ENCODE data around the gene PODXL2.

Gene PODXL2

GRCh38 chr3:127714866-127715265, 85.9 kb downstream of the PODXL2 start:
- TF ChIP-seq SPI1 (IDR thresholded peaks at IDR 0.05; ENCODE audit: borderline replicate concordance, low read depth), result no peak
- no peak for TF ChIP-seq REST (IDR thresholded peaks at IDR 0.05; ENCODE audit: insufficient replicate concordance, low read depth)
- no peak for TF ChIP-seq GABPA (IDR thresholded peaks at IDR 0.05; ENCODE audit: low read depth)
- no peak for TF ChIP-seq CTCF (IDR thresholded peaks at IDR 0.05; ENCODE audit: insufficient read depth, low read length)
- H3K27ac ChIP-seq (replicated peaks), result no peak overlapping the region
- H3K27me3 ChIP-seq (ENCODE audit: insufficient read depth, poor library complexity, severe bottlenecking), result no peaks in the 10 kb centered on the region
- H3K4me3 ChIP-seq (replicated peaks; ENCODE audit: insufficient read depth, low read length), result no peak overlapping the region
- DNase-seq (ENCODE audit: low read depth in 1 of 2, low spot score in 1 of 2), result no peak

- no peak for DNase-seq (ENCODE audit: low read depth in 1 of 2, low spot score in 1 of 2)
- H3K27me3 ChIP-seq (ENCODE audit: insufficient read depth, poor library complexity, severe bottlenecking), result no peaks in the 10 kb centered on the region
- TF ChIP-seq GABPA (IDR thresholded peaks at IDR 0.05; ENCODE audit: low read depth) (no peak), CTCF (IDR thresholded peaks at IDR 0.05; ENCODE audit: insufficient read depth, low read length) (no peak), REST (IDR thresholded peaks at IDR 0.05; ENCODE audit: insufficient replicate concordance, low read depth) (no peak), SPI1 (IDR thresholded peaks at IDR 0.05; ENCODE audit: borderline replicate concordance, low read depth) (peak; percentile 34; the same call in 1 of the 2 replicates), POLR2AphosphoS5 (IDR thresholded peaks at IDR 0.05; ENCODE audit: low read depth) (no peak)
- H3K27ac ChIP-seq (replicated peaks), result no peak overlapping the region
- H3K4me3 ChIP-seq (replicated peaks; ENCODE audit: insufficient read depth, low read length), result no peak overlapping the region
Measured at GRCh38 chr3:127715532-127715931, 86.5 kb downstream of the PODXL2 start.

DNA sequence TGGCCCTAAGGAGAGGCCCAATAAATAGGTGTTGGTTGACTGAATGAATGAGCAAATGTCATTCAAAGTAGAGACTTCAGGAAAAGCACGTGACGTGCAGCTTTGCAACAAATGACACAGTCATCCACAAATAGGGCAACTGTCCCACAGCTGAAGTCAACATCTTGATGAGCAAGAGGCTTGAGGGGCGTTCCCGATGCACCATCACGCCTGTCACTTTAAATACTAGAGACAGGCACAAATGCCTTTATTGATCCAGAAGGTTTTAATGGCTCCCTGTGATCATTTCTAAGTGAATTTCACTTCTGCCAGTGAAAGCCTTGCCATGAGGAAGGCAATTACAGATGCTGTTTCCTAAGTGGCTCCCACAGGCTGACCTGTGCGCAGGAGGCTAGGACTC, 87.4 kb downstream of the PODXL2 start:
- Histone ChIP-seq H3K27ac (replicated peaks) (no peak overlapping the region), H3K27me3 (ENCODE audit: insufficient read depth, poor library complexity, severe bottlenecking) (no peaks in the 10 kb centered on the region), H3K4me3 (replicated peaks; ENCODE audit: insufficient read depth, low read length) (no peak overlapping the region)
- no peak for TF ChIP-seq REST (IDR thresholded peaks at IDR 0.05; ENCODE audit: insufficient replicate concordance, low read depth)
- TF ChIP-seq SPI1 (IDR thresholded peaks at IDR 0.05; ENCODE audit: borderline replicate concordance, low read depth), result no peak
- TF ChIP-seq GABPA (IDR thresholded peaks at IDR 0.05; ENCODE audit: low read depth), result no peak
- no peak for TF ChIP-seq POLR2AphosphoS5 (IDR thresholded peaks at IDR 0.05; ENCODE audit: low read depth)
- no peak for TF ChIP-seq CTCF (IDR thresholded peaks at IDR 0.05; ENCODE audit: insufficient read depth, low read length)
- DNase-seq (ENCODE audit: low read depth in 1 of 2, low spot score in 1 of 2), result no peak

All from HL-60 (cell line).